Stimulated activated CD8-positive, alpha-beta memory T cell treated with anti-CD3 and anti-CD28 coated beads, Interleukin-7, amount 100 ng/mL, for 4 hours (primary cell): Measurements from ENCODE around the gene SCYGR6.

ENCODE experiments used
- DNase-seq, 2 donors: peaks; one replicate each; pipeline ENCODE4 v3.0.0-alpha.2; 2020; ENCODE audit warnings: low read depth in 2 of 2

Gene SCYGR6

DNA sequence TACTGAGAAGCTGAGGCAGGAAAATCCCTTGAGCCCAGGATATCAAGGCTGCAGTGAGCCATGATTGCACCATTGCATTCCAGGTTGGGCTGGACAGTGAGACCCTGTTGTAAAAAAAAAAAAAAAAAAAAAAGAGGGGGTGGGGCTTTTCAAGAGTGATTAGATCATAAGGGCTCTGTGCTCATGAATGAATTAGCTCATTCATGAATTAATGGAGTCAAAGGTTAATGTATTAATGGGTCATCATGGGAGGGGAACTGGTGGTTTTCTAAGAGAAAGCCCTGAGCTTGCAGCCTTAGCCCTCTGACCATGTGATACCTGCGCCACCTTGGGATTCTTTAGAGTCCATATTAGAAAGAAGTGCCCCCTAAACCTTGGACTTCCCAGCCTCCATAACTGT is 11.3 kb downstream of the SCYGR6 start:
- DNase-seq = no peak

DNA sequence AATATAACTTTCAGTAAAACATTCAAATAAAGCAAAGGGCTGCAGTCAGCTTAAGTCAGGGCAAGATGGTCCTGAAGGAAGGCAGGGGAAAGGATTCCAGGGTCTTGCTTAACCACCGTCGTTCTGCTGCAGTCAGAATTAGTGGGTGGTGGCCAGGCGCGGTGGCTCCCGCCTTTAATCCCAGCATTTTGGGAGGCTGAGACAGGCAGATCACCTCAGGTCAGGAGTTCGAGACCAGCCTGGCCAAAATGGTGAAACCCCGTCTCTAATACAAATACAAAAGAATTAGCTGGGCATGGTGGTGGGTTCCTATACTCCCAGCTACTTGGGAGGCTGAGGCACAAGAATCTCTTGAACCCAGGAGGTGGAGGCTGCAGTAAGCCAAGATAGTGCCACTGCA is 13.6 kb downstream of the SCYGR6 start:
- DNase-seq = no peak

DNA sequence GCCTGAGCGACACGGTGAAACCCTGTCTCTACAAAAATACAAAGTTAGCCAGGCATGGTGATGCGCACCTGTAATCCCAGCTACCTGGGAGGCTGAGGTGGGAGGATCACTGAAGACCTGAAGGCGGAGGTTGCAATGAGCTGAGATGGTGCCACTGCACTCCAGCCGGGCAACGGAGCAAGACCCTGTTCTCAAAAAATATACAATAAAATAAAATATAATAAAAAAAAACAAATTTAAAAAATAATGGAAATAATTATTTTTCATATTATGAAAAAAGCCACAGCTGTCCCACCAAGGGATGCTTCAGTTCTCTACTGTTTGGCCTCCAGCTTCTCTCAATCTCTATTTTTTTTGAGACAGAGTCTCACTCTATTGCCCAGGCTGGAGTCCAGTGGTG is 17.2 kb downstream of the SCYGR6 start:
- no peak for DNase-seq

DNA sequence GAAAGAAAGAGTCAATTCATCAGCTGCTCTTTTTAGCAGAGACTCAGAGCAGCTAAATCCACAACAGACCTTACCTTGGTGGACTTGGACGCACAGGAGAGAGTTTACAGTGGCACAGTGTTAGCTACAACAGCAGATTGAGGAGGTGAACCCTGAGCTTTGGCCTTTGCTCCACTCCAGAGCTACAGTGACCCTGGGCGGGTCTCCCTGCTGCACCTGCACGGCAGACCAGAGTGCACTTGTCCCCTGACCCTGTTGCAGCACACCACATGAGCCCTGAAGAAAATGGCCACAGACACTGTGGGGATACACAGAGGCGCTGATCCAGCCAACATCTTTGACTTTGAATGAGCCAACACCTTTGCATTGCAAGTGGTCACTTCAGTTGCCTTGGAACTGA is 17.7 kb downstream of the SCYGR6 start:
- DNase-seq = no peak

DNA sequence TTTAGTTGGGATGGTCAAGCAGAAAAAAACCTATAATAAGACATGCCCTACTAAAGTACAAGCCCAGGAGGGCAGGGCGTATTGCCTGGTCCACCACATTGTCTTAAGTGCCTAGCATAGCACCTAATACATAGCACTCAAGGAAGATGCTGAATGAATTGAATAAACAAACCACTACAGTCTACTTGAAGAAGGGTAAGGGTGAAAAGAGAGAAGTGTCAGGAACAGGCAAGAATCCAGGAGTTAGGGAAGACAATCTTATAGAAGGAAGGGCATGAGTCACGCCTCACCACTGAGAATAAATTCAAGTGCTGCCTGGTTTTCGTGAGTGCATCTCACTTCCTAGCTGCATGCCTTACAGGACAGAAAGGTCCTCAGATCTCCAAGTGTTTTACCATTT is 20.6 kb downstream of the SCYGR6 start:
- no peak for DNase-seq

DNA sequence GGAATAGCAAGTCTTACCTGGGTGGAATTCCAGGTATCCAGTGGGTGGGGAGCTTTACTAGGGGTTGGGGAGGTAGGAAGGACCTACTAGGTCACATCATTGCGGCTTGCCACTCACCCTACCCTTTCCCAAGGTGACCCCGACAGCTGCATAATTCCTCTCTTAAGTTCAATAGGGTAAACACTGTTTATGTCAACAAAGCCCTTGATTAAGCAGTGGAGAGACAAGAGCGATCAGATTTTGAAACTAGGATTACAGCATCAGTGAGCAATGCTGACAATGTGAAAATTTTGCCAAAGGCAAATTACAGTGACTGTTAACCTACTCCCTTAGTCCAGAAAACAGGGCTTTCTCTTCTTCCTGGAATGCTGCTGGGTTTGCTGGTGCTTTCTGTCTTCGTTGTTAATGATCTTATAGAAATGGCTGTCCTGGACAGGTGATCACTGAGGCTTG is 21.3 kb downstream of the SCYGR6 start:
- DNase-seq = no peak

DNA sequence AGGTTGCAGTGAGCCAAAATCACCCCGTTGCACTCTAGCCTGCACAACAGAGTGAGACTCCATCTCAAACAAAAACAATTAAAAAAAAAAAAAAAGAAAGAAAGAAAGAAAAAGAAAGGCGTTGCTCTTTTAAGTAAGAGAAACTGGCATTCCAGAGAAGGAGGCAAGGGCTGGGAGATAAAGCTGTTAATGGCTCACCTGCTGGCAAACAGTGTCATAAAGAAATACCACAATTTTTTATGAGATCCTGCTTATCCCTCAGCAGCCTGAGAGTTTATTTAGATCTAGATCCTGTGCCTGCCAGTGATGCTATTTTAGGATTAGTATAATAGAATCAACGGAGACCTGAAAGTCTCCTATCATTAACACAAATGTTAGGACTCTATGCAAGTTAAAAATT is 23.0 kb downstream of the SCYGR6 start:
- DNase-seq = no peak

DNA sequence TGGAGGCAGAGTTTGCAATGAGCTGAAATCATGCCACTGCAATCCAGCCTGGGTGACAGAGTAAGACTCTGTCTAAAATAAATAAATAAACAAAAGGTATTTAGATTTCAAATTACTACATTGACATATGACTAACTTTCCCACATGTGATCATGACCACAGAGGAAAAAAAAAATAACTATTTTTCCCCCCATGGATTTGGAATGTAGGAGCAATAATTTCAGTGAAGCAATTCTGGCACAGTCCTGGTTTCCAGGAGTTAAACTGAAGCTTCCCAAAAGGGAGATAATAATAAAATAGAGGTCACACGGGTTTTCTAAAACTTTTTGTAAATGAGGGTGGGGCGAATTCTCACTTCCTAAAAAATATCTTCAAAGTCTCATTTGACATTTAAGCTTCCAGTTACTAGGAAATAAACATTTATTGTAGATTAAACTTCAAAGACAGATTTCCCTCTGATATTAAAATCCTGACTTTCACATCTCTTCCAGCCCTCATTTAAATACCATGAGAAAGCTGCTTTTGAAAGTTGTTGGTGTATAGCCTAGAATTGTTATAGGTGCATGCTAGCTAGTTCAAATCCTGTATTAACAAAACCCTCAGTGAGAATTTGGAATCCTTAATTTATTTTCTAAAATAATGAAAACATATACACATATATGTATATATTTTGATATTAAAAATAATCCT is 27.4 kb downstream of the SCYGR6 start:
- no peak for DNase-seq

DNA sequence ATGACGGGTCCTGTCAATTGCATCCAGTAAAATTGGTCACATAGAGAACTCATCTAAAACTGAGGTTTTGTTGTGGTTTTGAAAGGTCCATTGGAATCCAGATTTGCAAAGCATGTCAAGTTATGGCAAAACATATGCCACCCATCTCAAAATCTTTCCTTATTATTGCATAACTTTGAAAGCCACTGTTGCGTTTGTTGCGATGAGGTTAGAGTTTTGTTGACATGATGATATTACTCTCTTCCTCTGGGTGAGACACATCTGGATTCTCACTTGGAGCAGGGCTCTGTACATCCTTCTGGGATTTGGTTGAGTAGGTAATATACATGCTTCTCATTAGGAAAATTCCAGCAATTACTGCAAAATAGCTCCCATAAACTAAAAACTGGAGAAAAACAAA is 37.4 kb downstream of the SCYGR6 start:
- DNase-seq = no peak

DNA sequence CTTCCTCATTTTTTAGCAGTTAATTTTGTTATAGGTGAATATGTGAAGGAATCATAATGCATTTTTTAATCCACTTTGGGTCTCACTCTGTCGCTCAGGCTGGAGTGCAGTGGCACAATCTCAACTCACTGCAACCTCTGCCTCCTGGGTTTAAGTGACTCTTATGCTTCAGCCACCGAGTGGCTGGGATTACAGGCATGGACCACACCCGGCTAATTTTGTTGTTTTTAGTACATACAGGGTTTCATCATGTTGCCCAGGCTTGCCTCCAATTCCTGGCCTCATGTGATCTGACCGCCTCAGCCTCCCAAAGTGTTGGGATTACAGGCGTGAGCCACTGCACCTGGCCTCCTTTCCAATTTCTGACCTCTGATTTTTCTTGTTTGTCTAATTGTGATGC is 40.3 kb downstream of the SCYGR6 start:
- no peak for DNase-seq

DNA sequence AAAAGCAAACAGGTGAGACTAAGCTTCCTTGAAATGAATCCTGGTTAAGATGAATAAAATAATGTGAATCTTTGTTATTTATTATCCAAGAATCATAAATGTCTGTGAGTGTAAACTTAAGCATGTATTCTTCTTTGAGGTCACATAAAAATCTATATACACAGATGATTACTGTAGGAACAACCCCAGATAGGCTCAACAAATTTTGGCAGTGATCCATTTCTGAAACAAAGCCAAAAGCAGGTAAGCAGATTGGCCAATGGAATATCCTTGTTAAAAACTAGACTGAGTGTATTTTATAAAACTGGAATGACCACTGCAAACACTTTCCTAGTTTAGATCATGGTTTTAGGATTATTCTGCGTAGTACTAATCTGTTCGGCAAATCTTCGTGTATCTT is 46.6 kb downstream of the SCYGR6 start:
- no peak for DNase-seq

DNA sequence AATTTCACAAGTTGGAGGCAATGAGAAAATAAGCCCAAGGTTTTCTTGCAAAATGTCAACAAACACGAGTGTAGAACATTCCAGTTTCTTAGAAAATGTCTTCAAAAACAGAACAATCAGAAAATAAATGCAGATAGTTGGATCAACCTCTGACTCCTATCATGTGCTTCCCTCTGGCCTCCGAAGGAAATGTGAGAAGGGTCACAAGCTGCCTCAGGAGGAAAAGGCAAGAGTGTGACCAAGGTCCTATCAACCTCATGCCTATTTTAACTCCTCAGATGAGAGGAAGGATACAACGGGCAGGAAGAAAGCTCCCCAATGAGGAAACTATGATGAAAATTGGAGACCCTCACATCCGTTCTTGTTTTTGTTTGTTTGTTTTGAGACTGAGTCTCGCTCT is 50.1 kb downstream of the SCYGR6 start:
- DNase-seq = no peak
